Mucosa of descending colon (tissue), 3 donors: ENCODE results near the gene RBM6. TPM values are rescaled to one million over a fixed set of nuclear protein-coding genes. Genes with fewer than 3 reads are reported as not detected.

Source experiments
- ATAC-seq: fragments of 200-7000 bp; cut with Tn5 transposase; one replicate; pipeline ENCODE4 v1.9.1; 2020; ENCODE audit warnings: mild to moderate bottlenecking, moderate library complexity
- DNase-seq, 3 donors: peaks; one replicate each; pipeline ENCODE4 v3.0.0-alpha.2; 2020
- H3K36me3 ChIP-seq: fragments of 200-600 bp; one replicate; pipeline ENCODE4 v1.8.0; 2021; ENCODE audit warnings: low read depth, mild to moderate bottlenecking
- H3K4me1 ChIP-seq: fragments of 200-600 bp; one replicate; pipeline ENCODE4 v1.8.0; 2021; ENCODE audit warnings: low read depth, mild to moderate bottlenecking
- H3K4me3 ChIP-seq: fragments of 200-600 bp; one replicate; pipeline ENCODE4 v1.8.0; 2021; ENCODE audit warnings: mild to moderate bottlenecking
- H3K9me3 ChIP-seq: fragments of 200-600 bp; one replicate; pipeline ENCODE4 v1.8.0; 2021; ENCODE audit warnings: mild to moderate bottlenecking
- intact Hi-C, 2 donors: fragments of 100-400 bp; cut with DNase I in 1 of 2; cut with micrococcal nuclease in 1 of 2; formaldehyde crosslinking; loops; one replicate each; pipeline versions ENCODE4 v1.11.0 to v1.11.1; 2022; cut with DNase I, micrococcal nuclease
- total RNA-seq, 3 donors: library from RNA; stranded (reverse); fragmentation: NEBNext Ultra II Directional in 2 of 3; extraction: Animal tissue kit (Norgen Biotek cat#: 25700) in 2 of 3; gene quantifications; one replicate each; pipeline versions ENCODE4 v1.2.1 to v1.2.4, GENCODE V29; 2021 to 2023
- TF ChIP-seq, protein P1 (sequence below): fragments of 200-600 bp; IDR thresholded peaks from one replicate; pipeline ENCODE4 v1.8.0; 2022; ENCODE audit warnings: antibody characterized with exemption, mild to moderate bottlenecking
- donor health status: DM: no; HTN: no; CAD: no; lungs with moderate emphysema.
- donor health status: DM: no; HTN: no; CAD: no.
- donor health status: DM: no; HTN: yes; CAD: no.

The RBM6 gene
- total RNA-seq, 3 donors from 2014 or later = 75.6 to 124 (median 112) TPM

DNA sequence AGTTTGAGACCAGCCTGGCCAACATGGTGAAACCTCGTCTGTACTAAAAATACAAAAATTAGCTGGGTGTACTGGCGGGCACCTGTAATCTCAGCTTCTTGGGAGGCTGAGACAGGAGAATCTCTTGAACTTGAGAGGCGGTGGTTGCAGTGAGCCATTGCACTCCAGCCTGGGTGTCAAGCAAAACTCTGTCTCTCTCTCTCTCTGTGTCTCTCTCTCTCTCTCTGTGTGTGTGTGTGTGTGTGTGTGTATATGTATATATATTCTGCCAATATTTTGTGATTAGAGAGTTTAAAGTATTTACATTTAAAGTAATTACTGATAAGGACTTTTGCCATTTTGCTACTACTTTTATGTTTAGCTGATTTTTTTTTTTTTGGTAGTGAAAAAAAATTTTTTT lies 15.7 kb downstream of the RBM6 start:
- Histone ChIP-seq H3K36me3 (no peaks in the 10 kb centered on the region), H3K4me3 (no peak overlapping the region), H3K9me3 (no peaks in the 10 kb centered on the region), H3K4me1 (no peaks in the 10 kb centered on the region)
- ATAC-seq = no peak
- intact Hi-C loops = no loop called here
- no peak for DNase-seq
- TF ChIP-seq, protein P1, sequence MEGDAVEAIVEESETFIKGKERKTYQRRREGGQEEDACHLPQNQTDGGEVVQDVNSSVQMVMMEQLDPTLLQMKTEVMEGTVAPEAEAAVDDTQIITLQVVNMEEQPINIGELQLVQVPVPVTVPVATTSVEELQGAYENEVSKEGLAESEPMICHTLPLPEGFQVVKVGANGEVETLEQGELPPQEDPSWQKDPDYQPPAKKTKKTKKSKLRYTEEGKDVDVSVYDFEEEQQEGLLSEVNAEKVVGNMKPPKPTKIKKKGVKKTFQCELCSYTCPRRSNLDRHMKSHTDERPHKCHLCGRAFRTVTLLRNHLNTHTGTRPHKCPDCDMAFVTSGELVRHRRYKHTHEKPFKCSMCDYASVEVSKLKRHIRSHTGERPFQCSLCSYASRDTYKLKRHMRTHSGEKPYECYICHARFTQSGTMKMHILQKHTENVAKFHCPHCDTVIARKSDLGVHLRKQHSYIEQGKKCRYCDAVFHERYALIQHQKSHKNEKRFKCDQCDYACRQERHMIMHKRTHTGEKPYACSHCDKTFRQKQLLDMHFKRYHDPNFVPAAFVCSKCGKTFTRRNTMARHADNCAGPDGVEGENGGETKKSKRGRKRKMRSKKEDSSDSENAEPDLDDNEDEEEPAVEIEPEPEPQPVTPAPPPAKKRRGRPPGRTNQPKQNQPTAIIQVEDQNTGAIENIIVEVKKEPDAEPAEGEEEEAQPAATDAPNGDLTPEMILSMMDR = no peak

DNA sequence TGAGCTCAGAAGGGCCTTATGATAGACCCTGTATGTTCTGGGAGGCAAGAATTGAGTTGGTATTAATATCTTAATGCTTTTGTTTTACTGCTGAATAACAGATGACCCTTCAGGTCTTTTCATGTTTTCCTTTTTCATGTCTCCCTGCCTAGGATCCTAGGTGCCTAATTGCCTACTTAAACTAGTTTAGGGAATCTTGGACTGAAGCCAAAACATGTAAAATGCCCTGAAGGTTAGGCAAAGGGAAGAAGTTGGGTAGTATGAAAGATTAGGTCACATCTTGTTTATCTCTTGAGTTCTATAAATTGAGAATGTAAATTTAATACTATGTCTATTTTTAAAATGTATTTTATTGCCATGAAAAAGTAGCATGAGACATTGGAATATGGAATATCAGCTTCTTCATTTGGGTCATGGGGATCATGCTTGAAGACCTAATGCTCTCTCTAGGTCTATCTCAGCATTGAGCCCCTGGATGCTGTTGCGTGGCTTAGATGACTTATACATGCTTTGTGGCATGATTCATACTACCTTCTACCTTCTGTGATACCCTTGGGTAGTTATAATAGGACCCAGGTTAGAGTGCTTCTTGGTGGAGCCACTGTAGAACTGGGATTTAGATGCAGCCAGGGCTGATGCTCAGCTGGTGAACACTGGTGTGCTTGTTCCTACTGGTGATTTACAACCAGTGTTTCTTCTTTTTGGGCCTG lies 26.4 kb downstream of the RBM6 start:
- DNase-seq (no peak), ATAC-seq (no peak)
- no peaks in the 10 kb centered on the region for H3K4me1 ChIP-seq
- no peaks in the 10 kb centered on the region for H3K36me3 ChIP-seq
- intact Hi-C loops = no loop called here
- H3K9me3 ChIP-seq = no peaks in the 10 kb centered on the region
- TF ChIP-seq, protein P1 = no peak
- no peak overlapping the region for H3K4me3 ChIP-seq

DNA sequence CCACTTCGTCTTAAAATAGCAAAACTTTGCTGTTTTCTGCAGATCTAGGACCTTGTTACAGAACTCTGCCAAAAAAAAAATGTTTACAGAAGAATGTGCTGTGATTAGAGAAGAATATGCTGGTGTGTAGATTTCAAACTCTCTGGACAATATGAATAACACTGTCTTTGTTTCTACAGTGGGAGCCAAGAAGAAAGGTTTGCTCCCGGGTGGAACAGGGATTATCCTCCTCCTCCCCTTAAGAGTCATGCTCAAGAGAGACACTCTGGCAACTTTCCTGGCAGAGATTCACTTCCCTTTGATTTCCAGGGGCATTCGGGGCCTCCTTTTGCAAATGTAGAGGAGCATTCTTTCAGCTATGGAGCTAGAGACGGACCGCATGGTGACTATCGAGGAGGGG lies 27.3 kb downstream of the RBM6 start:
- no peak for ATAC-seq
- Histone ChIP-seq H3K4me1 (no peaks in the 10 kb centered on the region), H3K36me3 (no peaks in the 10 kb centered on the region), H3K4me3 (no peak overlapping the region), H3K9me3 (no peaks in the 10 kb centered on the region)
- TF ChIP-seq, protein P1 = no peak
- intact Hi-C loops = no loop called here
- no peak for DNase-seq

DNA sequence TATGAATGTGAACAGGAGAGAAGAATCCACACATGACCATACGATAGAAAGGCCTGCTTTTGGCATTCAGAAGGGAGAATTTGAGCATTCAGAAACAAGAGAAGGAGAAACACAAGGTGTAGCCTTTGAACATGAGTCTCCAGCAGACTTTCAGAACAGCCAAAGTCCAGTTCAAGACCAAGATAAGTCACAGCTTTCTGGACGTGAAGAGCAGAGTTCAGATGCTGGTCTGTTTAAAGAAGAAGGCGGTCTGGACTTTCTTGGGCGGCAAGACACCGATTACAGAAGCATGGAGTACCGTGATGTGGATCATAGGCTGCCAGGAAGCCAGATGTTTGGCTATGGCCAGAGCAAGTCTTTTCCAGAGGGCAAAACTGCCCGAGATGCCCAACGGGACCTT lies 28.4 kb downstream of the RBM6 start:
- no peaks in the 10 kb centered on the region for H3K36me3 ChIP-seq
- intact Hi-C loops = no loop called here
- TF ChIP-seq, protein P1 = no peak
- H3K9me3 ChIP-seq = no peaks in the 10 kb centered on the region
- no peaks in the 10 kb centered on the region for H3K4me1 ChIP-seq
- ATAC-seq = no peak
- no peak overlapping the region for H3K4me3 ChIP-seq
- DNase-seq = no peak

DNA sequence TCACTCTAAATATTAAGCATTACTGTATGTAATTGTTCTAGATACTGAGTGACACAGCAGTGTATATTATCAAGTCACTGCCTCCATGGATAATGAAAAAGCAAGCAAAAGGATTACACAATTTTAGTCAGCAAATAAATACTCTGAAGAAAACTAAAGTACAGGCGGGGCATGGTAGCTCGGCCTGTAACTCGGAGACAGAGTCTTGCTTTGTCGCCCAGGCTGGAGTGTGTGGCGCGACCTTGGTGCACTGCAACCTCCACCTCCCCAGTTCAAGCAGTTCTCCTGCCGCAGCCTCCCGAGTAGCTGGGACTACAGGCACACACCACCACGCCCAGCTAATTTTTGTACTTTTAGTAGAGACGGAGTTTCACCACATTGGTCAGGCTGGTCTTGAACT lies 32.7 kb downstream of the RBM6 start:
- no peaks in the 10 kb centered on the region for H3K4me1 ChIP-seq
- H3K36me3 ChIP-seq = no peaks in the 10 kb centered on the region
- TF ChIP-seq, protein P1 = no peak
- H3K9me3 ChIP-seq = no peaks in the 10 kb centered on the region
- intact Hi-C loops = no loop called here
- no peak overlapping the region for H3K4me3 ChIP-seq
- ATAC-seq = no peak
- DNase-seq = no peak

DNA sequence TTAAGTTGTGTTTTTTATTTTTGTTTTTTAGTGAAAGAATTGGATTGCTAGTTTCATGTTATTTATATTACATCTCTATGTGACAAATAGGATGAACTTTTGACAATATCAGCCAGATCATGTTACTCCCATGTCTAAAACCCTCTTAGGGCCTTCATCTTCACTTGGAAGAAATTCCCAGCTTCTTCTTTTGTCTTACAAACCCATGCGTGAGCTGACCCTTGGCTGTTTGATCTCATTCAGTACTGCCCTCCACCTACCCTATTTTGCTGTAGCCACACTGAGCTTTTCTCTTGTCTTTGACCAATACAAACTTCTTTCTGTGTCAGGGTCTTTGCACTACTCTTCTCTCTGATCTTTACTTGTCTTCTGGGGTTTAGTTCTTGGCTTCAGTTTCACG lies 37.0 kb downstream of the RBM6 start:
- no peak for ATAC-seq
- H3K36me3 ChIP-seq = no peaks in the 10 kb centered on the region
- TF ChIP-seq, protein P1 = no peak
- intact Hi-C loops = no loop called here
- no peak overlapping the region for H3K4me3 ChIP-seq
- no peaks in the 10 kb centered on the region for H3K9me3 ChIP-seq
- H3K4me1 ChIP-seq = no peaks in the 10 kb centered on the region
- no peak for DNase-seq
